ENCODE data around the gene DOP1B.

- TF ChIP-seq CTCF (IDR thresholded peaks at IDR 0.05 in 8 of 11, conservative IDR thresholded peaks at IDR 0.05 in 3 of 11) (peak in 1 of 11 experiments; percentile 27), POLR2A (IDR thresholded peaks at IDR 0.05) (no peak), POLR2AphosphoS5 (IDR thresholded peaks at IDR 0.05) (peak in 2 of 3 donors; percentile 41 to 87)
Measured at GRCh38 chr21:36156339-36156814, 247 bp upstream of the DOP1B start.

All from spleen (tissue), 7 donors.